Cardiac muscle cell (in vitro differentiated cells and primary cell): ENCODE measurements around the gene RFX8. TPM values are rescaled to one million over a fixed set of nuclear protein-coding genes. Genes with fewer than 3 reads are reported as not detected.

Experiments used
- DNase-seq, 2 donors: peaks; one replicate each; pipeline versions ENCODE4 v3.0.0 to v3.0.0-alpha.2; 2010 to 2017; ENCODE audit warnings: low read depth in 1 of 2, low spot score in 1 of 2
- H3K27ac ChIP-seq: fragments of 200-600 bp; sonication (generic); 2 replicates; pipeline ENCODE4 v1.5.1; 2016
- H3K27me3 ChIP-seq: fragments of 200-600 bp; sonication (generic); 2 replicates; pipeline ENCODE4 v1.6.0; 2016; ENCODE audit warnings: control low read depth
- H3K36me3 ChIP-seq: fragments of 200-600 bp; sonication (generic); 2 replicates; pipeline ENCODE4 v1.5.1; 2016; ENCODE audit warnings: control low read depth
- H3K4me1 ChIP-seq: fragments of 200-600 bp; sonication (generic); 2 replicates; pipeline ENCODE4 v1.8.1; 2017; ENCODE audit warnings: low read depth, mild to moderate bottlenecking, mixed run types
- H3K4me3 ChIP-seq: fragments of 200-600 bp; sonication (generic); 2 replicates; pipeline ENCODE4 v1.5.1; 2016; ENCODE audit warnings: mild to moderate bottlenecking
- H3K9me3 ChIP-seq: fragments of 200-600 bp; sonication (generic); 2 replicates; pipeline ENCODE4 v1.5.1; 2017; ENCODE audit warnings: low read depth, mild to moderate bottlenecking, control low read depth
- polyA plus RNA-seq: library from polyadenylated mRNA; unstranded; fragments of >200 nt; fragmentation: Nextera tagmentation; extraction: Ambion mirVana; gene quantifications from 2 replicates; pipeline ENCODE4 v1.2.1, GENCODE V29; 2016
- total RNA-seq: library from RNA; depleted of rRNA; stranded (reverse); fragments of >200 nt; gene quantifications from 2 replicates; pipeline ENCODE4 v1.2.3, GENCODE V29; 2016
- TF ChIP-seq, protein P1 (sequence below): IDR thresholded peaks from 2 replicates; pipeline ENCODE4 v1.5.1; 2012; ENCODE audit warnings: low read depth, mild to moderate bottlenecking, low read length

The RFX8 gene
- total and polyA plus RNA-seq, 2 experiments from 2014 or later, result 0.12 TPM; not detected in 1

DNA sequence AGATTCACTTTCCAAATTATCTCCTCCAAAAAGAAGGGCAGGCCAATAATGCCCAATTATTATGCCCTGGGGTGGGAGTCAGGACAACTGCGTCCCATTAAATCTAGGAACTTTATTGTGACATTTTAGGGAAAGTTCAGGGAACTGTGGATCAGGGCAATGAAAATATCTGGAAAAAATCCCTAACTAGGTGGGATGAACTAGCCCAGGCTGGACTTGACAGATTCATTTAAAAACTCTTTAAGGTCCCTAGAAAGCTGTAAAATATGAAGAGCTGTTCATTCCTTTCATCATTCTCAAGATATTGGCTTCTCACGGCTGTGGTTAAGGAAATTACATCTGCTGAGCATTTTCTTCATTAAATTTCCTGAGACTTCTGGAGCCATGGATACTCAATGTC, 95.8 kb downstream of the RFX8 start:
- Histone ChIP-seq H3K36me3 (no peaks in the 10 kb centered on the region), H3K9me3 (no peaks in the 10 kb centered on the region), H3K27me3 (peaks cover 8% of the 10 kb centered on the region), H3K4me3 (no peak overlapping the region), H3K27ac (no peak overlapping the region), H3K4me1 (peaks cover 12% of the 10 kb centered on the region)
- TF ChIP-seq, protein P1, sequence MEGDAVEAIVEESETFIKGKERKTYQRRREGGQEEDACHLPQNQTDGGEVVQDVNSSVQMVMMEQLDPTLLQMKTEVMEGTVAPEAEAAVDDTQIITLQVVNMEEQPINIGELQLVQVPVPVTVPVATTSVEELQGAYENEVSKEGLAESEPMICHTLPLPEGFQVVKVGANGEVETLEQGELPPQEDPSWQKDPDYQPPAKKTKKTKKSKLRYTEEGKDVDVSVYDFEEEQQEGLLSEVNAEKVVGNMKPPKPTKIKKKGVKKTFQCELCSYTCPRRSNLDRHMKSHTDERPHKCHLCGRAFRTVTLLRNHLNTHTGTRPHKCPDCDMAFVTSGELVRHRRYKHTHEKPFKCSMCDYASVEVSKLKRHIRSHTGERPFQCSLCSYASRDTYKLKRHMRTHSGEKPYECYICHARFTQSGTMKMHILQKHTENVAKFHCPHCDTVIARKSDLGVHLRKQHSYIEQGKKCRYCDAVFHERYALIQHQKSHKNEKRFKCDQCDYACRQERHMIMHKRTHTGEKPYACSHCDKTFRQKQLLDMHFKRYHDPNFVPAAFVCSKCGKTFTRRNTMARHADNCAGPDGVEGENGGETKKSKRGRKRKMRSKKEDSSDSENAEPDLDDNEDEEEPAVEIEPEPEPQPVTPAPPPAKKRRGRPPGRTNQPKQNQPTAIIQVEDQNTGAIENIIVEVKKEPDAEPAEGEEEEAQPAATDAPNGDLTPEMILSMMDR, result no peak
- no peak for DNase-seq

- Histone ChIP-seq H3K4me1 (peaks cover 21% of the 10 kb centered on the region), H3K27ac (peak overlapping the region; percentile 37), H3K9me3 (no peaks in the 10 kb centered on the region), H3K4me3 (no peak overlapping the region), H3K27me3 (no peaks in the 10 kb centered on the region), H3K36me3 (no peaks in the 10 kb centered on the region)
- TF ChIP-seq, protein P1, result no peak
- peak in 1 of 2 donors; percentile 56 for DNase-seq
Observed at GRCh38 chr2:101375653-101376052, 99.3 kb downstream of the RFX8 start.

DNA sequence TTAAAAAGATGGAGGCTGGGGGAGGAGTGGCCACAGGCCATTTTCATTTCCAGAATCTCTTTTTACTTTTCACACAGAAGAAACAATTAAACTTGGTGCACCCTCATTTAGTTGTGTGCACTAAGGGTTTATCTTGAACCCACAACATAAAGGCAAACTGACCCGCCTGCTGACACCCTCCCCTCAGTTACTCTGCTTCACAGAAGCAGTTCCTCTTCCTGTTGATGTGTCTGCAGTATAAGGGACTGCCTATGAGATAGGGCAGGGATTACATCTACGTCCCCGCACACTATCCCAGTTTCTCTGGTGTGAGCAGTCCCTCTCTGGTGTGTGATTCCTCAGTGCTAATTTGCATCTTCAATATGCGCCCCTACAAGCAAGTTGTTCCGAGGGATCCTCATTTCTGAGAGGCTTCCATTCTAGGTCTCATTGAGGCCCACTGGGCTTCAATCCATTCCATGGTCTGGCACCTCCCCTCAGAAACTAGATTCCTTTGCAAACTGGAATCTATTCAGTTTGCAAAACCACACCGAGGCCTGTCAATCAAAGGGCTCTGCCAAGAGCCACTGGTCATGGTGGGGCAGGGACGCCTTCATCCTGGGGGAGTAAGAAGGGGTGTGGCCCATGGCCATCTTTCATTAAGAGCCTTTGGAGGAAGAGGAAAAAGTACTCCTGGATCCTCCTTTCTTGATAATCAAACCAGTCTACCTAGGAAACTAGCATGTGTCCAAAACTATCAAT, 99.9 kb downstream of the RFX8 start:
- no peak for DNase-seq
- Histone ChIP-seq H3K4me3 (no peak overlapping the region), H3K9me3 (no peaks in the 10 kb centered on the region), H3K4me1 (peaks cover 21% of the 10 kb centered on the region), H3K36me3 (no peaks in the 10 kb centered on the region), H3K27ac (peak overlapping the region; percentile 37), H3K27me3 (no peaks in the 10 kb centered on the region)
- TF ChIP-seq, protein P1, result no peak

GRCh38 chr2:101372792-101373191, 102.1 kb downstream of the RFX8 start:
- Histone ChIP-seq H3K4me1 (peaks cover 21% of the 10 kb centered on the region), H3K9me3 (no peaks in the 10 kb centered on the region), H3K4me3 (no peak overlapping the region), H3K27ac (no peak overlapping the region), H3K27me3 (no peaks in the 10 kb centered on the region), H3K36me3 (no peaks in the 10 kb centered on the region)
- DNase-seq, result no peak
- TF ChIP-seq, protein P1, result no peak

- H3K36me3 ChIP-seq, result no peaks in the 10 kb centered on the region
- no peaks in the 10 kb centered on the region for H3K9me3 ChIP-seq
- H3K4me3 ChIP-seq, result no peak overlapping the region
- H3K4me1 ChIP-seq, result peaks cover 21% of the 10 kb centered on the region
- TF ChIP-seq, protein P1, result no peak
- no peak for DNase-seq
- no peaks in the 10 kb centered on the region for H3K27me3 ChIP-seq
- no peak overlapping the region for H3K27ac ChIP-seq
Observed at GRCh38 chr2:101371636-101372035, 103.3 kb downstream of the RFX8 start.
